WTC11 (cell line): Measurements from ENCODE around the gene ABCC11.
"Not testable (repeated sequence)": the region's sequence is repeated elsewhere in the genome, so short reads cannot be mapped to it uniquely, and the experiment has no call there.

Experiments used
- ATF3 ChIP-seq: sonication (generic); formaldehyde crosslinking; conservative IDR thresholded peaks from 2 replicates; pipeline ENCODE4 v1.8.1; 2022; ENCODE audit warnings: mild to moderate bottlenecking, missing genetic modification reagents
- CTCF ChIP-seq: fragments of 200-600 bp; IDR thresholded peaks from 2 replicates; pipeline ENCODE4 v1.8.0; 2022; ENCODE audit warnings: antibody characterized with exemption
- MAX ChIP-seq: sonication (generic); formaldehyde crosslinking; IDR thresholded peaks from 2 replicates; pipeline ENCODE4 v1.8.0; 2022; ENCODE audit warnings: mild to moderate bottlenecking, missing genetic modification reagents
- NR1H2 ChIP-seq: sonication (generic); formaldehyde crosslinking; IDR thresholded peaks from 2 replicates; pipeline ENCODE4 v1.9.0; 2021; ENCODE audit warnings: mild to moderate bottlenecking, moderate library complexity, missing genetic modification reagents
- NR3C1 ChIP-seq: sonication (generic); formaldehyde crosslinking; conservative IDR thresholded peaks from 2 replicates; pipeline ENCODE4 v1.8.1; 2023; ENCODE audit warnings: low read depth, mild to moderate bottlenecking, missing genetic modification reagents
- OVOL2 ChIP-seq: fragments of 250-450 bp; sonication (Bioruptor Pico); IDR thresholded peaks from 2 replicates; pipeline ENCODE4 v1.9.0; 2021; ENCODE audit warnings: mild to moderate bottlenecking, borderline replicate concordance
- SP1 ChIP-seq: sonication (generic); formaldehyde crosslinking; conservative IDR thresholded peaks from 2 replicates; pipeline ENCODE4 v1.8.1; 2022; ENCODE audit warnings: missing genetic modification reagents
- TF ChIP-seq, protein P1 (sequence below): sonication (generic); formaldehyde crosslinking; IDR thresholded peaks from 2 replicates; pipeline ENCODE4 v1.8.1; 2022; ENCODE audit warnings: low read depth, mild to moderate bottlenecking, moderate library complexity, missing genetic modification reagents, borderline replicate concordance
- TF ChIP-seq, protein P2 (sequence below): sonication (generic); formaldehyde crosslinking; conservative IDR thresholded peaks from 2 replicates; pipeline ENCODE4 v1.8.1; 2023; ENCODE audit warnings: mild to moderate bottlenecking, low read depth, missing genetic modification reagents, moderate library complexity
- TF ChIP-seq, protein P3 (sequence below): sonication (generic); formaldehyde crosslinking; IDR thresholded peaks from 2 replicates; pipeline ENCODE4 v1.8.0; 2022; ENCODE audit warnings: mild to moderate bottlenecking, missing genetic modification reagents
- TF ChIP-seq, protein P4 (sequence below): sonication (generic); formaldehyde crosslinking; IDR thresholded peaks from 2 replicates; pipeline ENCODE4 v1.8.1; 2022; ENCODE audit warnings: mild to moderate bottlenecking, missing genetic modification reagents, moderate library complexity, borderline replicate concordance

DNA sequence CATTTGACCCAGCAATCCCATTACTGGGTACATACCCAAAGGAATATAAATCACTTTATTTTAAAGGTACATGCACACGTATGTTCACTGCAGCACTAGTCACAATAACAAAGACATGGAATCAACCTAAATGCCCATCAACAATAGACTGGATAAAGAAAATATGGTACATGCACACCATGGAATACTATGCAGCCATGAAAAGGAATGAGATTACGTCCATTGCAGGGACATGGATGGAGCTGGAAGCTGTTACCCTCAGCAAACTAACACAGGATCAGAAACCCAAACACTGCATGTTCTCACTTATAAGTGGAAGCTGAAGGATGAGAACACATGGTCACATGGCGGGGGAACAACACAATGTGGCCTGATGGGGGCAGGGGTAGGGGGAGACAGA, 7.2 kb downstream of the ABCC11 start:
- TF ChIP-seq, protein P1, sequence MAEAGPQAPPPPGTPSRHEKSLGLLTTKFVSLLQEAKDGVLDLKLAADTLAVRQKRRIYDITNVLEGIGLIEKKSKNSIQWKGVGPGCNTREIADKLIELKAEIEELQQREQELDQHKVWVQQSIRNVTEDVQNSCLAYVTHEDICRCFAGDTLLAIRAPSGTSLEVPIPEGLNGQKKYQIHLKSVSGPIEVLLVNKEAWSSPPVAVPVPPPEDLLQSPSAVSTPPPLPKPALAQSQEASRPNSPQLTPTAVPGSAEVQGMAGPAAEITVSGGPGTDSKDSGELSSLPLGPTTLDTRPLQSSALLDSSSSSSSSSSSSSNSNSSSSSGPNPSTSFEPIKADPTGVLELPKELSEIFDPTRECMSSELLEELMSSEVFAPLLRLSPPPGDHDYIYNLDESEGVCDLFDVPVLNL (CRISPR knock-in tag), result not testable (repeated sequence)
- TF ChIP-seq OVOL2 (CRISPR knock-in tag); CTCF; ATF3 (CRISPR knock-in tag); NR1H2 (CRISPR knock-in tag); NR3C1 (CRISPR knock-in tag); MAX (CRISPR knock-in tag); SP1 (CRISPR knock-in tag): not testable (repeated sequence)
- TF ChIP-seq, protein P2, sequence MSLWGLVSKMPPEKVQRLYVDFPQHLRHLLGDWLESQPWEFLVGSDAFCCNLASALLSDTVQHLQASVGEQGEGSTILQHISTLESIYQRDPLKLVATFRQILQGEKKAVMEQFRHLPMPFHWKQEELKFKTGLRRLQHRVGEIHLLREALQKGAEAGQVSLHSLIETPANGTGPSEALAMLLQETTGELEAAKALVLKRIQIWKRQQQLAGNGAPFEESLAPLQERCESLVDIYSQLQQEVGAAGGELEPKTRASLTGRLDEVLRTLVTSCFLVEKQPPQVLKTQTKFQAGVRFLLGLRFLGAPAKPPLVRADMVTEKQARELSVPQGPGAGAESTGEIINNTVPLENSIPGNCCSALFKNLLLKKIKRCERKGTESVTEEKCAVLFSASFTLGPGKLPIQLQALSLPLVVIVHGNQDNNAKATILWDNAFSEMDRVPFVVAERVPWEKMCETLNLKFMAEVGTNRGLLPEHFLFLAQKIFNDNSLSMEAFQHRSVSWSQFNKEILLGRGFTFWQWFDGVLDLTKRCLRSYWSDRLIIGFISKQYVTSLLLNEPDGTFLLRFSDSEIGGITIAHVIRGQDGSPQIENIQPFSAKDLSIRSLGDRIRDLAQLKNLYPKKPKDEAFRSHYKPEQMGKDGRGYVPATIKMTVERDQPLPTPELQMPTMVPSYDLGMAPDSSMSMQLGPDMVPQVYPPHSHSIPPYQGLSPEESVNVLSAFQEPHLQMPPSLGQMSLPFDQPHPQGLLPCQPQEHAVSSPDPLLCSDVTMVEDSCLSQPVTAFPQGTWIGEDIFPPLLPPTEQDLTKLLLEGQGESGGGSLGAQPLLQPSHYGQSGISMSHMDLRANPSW, result not testable (repeated sequence)
- TF ChIP-seq, protein P3, sequence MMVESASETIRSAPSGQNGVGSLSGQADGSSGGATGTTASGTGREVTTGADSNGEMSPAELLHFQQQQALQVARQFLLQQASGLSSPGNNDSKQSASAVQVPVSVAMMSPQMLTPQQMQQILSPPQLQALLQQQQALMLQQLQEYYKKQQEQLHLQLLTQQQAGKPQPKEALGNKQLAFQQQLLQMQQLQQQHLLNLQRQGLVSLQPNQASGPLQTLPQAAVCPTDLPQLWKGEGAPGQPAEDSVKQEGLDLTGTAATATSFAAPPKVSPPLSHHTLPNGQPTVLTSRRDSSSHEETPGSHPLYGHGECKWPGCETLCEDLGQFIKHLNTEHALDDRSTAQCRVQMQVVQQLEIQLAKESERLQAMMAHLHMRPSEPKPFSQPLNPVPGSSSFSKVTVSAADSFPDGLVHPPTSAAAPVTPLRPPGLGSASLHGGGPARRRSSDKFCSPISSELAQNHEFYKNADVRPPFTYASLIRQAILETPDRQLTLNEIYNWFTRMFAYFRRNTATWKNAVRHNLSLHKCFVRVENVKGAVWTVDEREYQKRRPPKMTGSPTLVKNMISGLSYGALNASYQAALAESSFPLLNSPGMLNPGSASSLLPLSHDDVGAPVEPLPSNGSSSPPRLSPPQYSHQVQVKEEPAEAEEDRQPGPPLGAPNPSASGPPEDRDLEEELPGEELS (CRISPR knock-in tag), result not testable (repeated sequence)
- TF ChIP-seq, protein P4, sequence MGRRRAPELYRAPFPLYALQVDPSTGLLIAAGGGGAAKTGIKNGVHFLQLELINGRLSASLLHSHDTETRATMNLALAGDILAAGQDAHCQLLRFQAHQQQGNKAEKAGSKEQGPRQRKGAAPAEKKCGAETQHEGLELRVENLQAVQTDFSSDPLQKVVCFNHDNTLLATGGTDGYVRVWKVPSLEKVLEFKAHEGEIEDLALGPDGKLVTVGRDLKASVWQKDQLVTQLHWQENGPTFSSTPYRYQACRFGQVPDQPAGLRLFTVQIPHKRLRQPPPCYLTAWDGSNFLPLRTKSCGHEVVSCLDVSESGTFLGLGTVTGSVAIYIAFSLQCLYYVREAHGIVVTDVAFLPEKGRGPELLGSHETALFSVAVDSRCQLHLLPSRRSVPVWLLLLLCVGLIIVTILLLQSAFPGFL (CRISPR knock-in tag), result not testable (repeated sequence)
